ENCODE data around the gene IGSF23.

IGSF23 gene

GRCh38 chr19:44636439-44637389 lies 23.4 kb downstream of the IGSF23 start:
- in situ Hi-C loops (cut with HindIII; ENCODE audit: low sequenced_read_pairs): no loop called here

GRCh38 chr19:44637390-44637764 lies 24.0 kb downstream of the IGSF23 start:
- in situ Hi-C loops (cut with HindIII; ENCODE audit: low sequenced_read_pairs): no loop called here

GRCh38 chr19:44640518-44640917 lies 27.2 kb downstream of the IGSF23 start:
- in situ Hi-C loops (cut with HindIII; ENCODE audit: low sequenced_read_pairs): loop anchor here (5.0 kb wide), 1 partner anchor 63 kb away; no protein-coding TSS in a partner anchor

GRCh38 chr19:44641501-44642265 lies 28.3 kb downstream of the IGSF23 start:
- in situ Hi-C loops (cut with HindIII; ENCODE audit: low sequenced_read_pairs): loop anchor here (5.0 kb wide), 1 partner anchor 64 kb away; no protein-coding TSS in a partner anchor

- in situ Hi-C loops (cut with HindIII; ENCODE audit: low sequenced_read_pairs): loop anchor here (5.0 kb wide), 1 partner anchor 65 kb away; no protein-coding TSS in a partner anchor
Observed at GRCh38 chr19:44642377-44642776, 29.0 kb downstream of the IGSF23 start.

GRCh38 chr19:44643605-44644401 lies 30.4 kb downstream of the IGSF23 start, which contains the start of gene PVR:
TSS of gene PVR (plus strand) at chr19:44643910. CDS start at chr19:44644097, 187 bp downstream.
- in situ Hi-C loops (cut with HindIII; ENCODE audit: low sequenced_read_pairs): loop anchor here (5.0 kb wide), 1 partner anchor 67 kb away; no protein-coding TSS in a partner anchor

GRCh38 chr19:44644402-44645016 lies 31.1 kb downstream of the IGSF23 start:
- in situ Hi-C loops (cut with HindIII; ENCODE audit: low sequenced_read_pairs): loop anchor here (5.0 kb wide), 1 partner anchor 67 kb away; no protein-coding TSS in a partner anchor

GRCh38 chr19:44645407-44646048 lies 32.2 kb downstream of the IGSF23 start:
- in situ Hi-C loops (cut with HindIII; ENCODE audit: low sequenced_read_pairs): no loop called here

GRCh38 chr19:44646049-44646416 lies 32.7 kb downstream of the IGSF23 start:
- in situ Hi-C loops (cut with HindIII; ENCODE audit: low sequenced_read_pairs): no loop called here

- in situ Hi-C loops (cut with HindIII; ENCODE audit: low sequenced_read_pairs): no loop called here
Observed at GRCh38 chr19:44647144-44647543, 33.8 kb downstream of the IGSF23 start.

GRCh38 chr19:44648631-44649251 lies 35.4 kb downstream of the IGSF23 start:
- in situ Hi-C loops (cut with HindIII; ENCODE audit: low sequenced_read_pairs): no loop called here

- in situ Hi-C loops (cut with HindIII; ENCODE audit: low sequenced_read_pairs): no loop called here
Observed at GRCh38 chr19:44649578-44650145, 36.3 kb downstream of the IGSF23 start.

GRCh38 chr19:44653343-44653742 lies 40.0 kb downstream of the IGSF23 start:
- in situ Hi-C loops (cut with HindIII; ENCODE audit: low sequenced_read_pairs): no loop called here

GRCh38 chr19:44653977-44654774 lies 40.8 kb downstream of the IGSF23 start:
- in situ Hi-C loops (cut with HindIII; ENCODE audit: low sequenced_read_pairs): no loop called here

GRCh38 chr19:44657211-44657921 lies 44.0 kb downstream of the IGSF23 start:
- in situ Hi-C loops (cut with HindIII; ENCODE audit: low sequenced_read_pairs): no loop called here

GRCh38 chr19:44658069-44658733 lies 44.8 kb downstream of the IGSF23 start:
- in situ Hi-C loops (cut with HindIII; ENCODE audit: low sequenced_read_pairs): no loop called here

GRCh38 chr19:44660081-44660480 lies 46.7 kb downstream of the IGSF23 start:
- in situ Hi-C loops (cut with HindIII; ENCODE audit: low sequenced_read_pairs): no loop called here
